Hepatocyte (in vitro differentiated cells): ENCODE data around the gene RAB11B. TPM values are rescaled to one million over a fixed set of nuclear protein-coding genes. Genes with fewer than 3 reads are reported as not detected.

Source experiments
- DNase-seq: peaks from one replicate; pipeline ENCODE4 v3.0.0-alpha.2; 2016; ENCODE audit warnings: low spot score
- H2AFZ ChIP-seq: fragments of 200-600 bp; sonication (generic); 2 replicates; pipeline ENCODE4 v1.6.0; 2016; ENCODE audit warnings: antibody characterized with exemption, mild to moderate bottlenecking
- H3K27ac ChIP-seq: fragments of 200-600 bp; sonication (generic); 2 replicates; pipeline ENCODE4 v1.5.1; 2016; ENCODE audit warnings: mild to moderate bottlenecking
- H3K27me3 ChIP-seq: fragments of 200-600 bp; sonication (generic); 2 replicates; pipeline ENCODE4 v1.6.1; 2016
- H3K36me3 ChIP-seq: fragments of 200-600 bp; sonication (generic); replicated peaks from 2 replicates; pipeline ENCODE4 v1.5.1; 2016; ENCODE audit warnings: low read depth; ENCODE audit not compliant: insufficient read depth
- H3K4me1 ChIP-seq: fragments of 200-600 bp; sonication (generic); 2 replicates; pipeline ENCODE4 v1.5.1; 2016; ENCODE audit warnings: mild to moderate bottlenecking, moderate library complexity; ENCODE audit not compliant: insufficient read depth
- H3K4me2 ChIP-seq: fragments of 200-600 bp; sonication (generic); 2 replicates; pipeline ENCODE4 v1.6.0; 2016
- H3K4me3 ChIP-seq: fragments of 200-600 bp; sonication (generic); 2 replicates; pipeline ENCODE4 v1.5.1; 2016; ENCODE audit warnings: mild to moderate bottlenecking
- H3K79me2 ChIP-seq: fragments of 200-600 bp; sonication (generic); 2 replicates; pipeline ENCODE4 v1.6.0; 2017; ENCODE audit warnings: mild to moderate bottlenecking
- H3K9me2 ChIP-seq: fragments of 200-600 bp; sonication (generic); replicated peaks from 2 replicates; pipeline ENCODE4 v1.6.0; 2017; ENCODE audit warnings: mild to moderate bottlenecking; ENCODE audit not compliant: insufficient read depth
- H3K9me3 ChIP-seq: fragments of 200-600 bp; sonication (generic); 2 replicates; pipeline ENCODE4 v1.5.1; 2016; ENCODE audit warnings: low read depth, mild to moderate bottlenecking
- H4K20me1 ChIP-seq: fragments of 200-600 bp; sonication (generic); 2 replicates; pipeline ENCODE4 v1.6.0; 2016; ENCODE audit warnings: mild to moderate bottlenecking; ENCODE audit not compliant: insufficient read depth, poor library complexity, severe bottlenecking
- CTCF ChIP-seq: fragments of 200-600 bp; sonication (generic); IDR thresholded peaks from 2 replicates; pipeline ENCODE4 v1.5.1; 2016; ENCODE audit warnings: antibody characterized with exemption, mild to moderate bottlenecking; ENCODE audit not compliant: poor library complexity
- EZH2 ChIP-seq: fragments of 200-600 bp; sonication (generic); IDR thresholded peaks from 2 replicates; pipeline ENCODE4 v1.6.1; 2016; ENCODE audit warnings: antibody characterized with exemption, mild to moderate bottlenecking, borderline replicate concordance
- EZH2phosphoT487 ChIP-seq: fragments of 200-600 bp; sonication (generic); IDR thresholded peaks from one replicate; pipeline ENCODE4 v1.6.1; 2018; ENCODE audit warnings: antibody characterized with exemption, mild to moderate bottlenecking, low read depth, moderate library complexity; ENCODE audit not compliant: unreplicated experiment, severe bottlenecking
- WGBS: methylation state at CpG from one replicate; pipeline ENCODE4 v1.1.6; 2016; ENCODE audit warnings: low lambda C conversion rate; ENCODE audit errors: missing lambda C conversion rate; 5-methylcytosine and 5-hydroxymethylcytosine counted together
- polyA plus RNA-seq: library from polyadenylated mRNA; unstranded; fragments of >200 nt; fragmentation: Nextera tagmentation; extraction: Ambion mirVana; gene quantifications from 2 replicates; pipeline ENCODE4 v1.2.1, GENCODE V29; 2016
- total RNA-seq: library from RNA; depleted of rRNA; stranded (reverse); fragments of >200 nt; gene quantifications from 2 replicates; pipeline ENCODE4 v1.2.3, GENCODE V29; 2014

The RAB11B gene
- total and polyA plus RNA-seq, 2 experiments from 2014 or later: 47.1 to 174 TPM

GRCh38 chr19:8386990-8387389 lies 3.2 kb upstream of the RAB11B start:
- TF ChIP-seq EZH2 (no peak), CTCF (no peak), EZH2phosphoT487 (no peak)
- Histone ChIP-seq H3K4me1 (peaks cover 5% of the 10 kb centered on the region), H3K9me3 (no peaks in the 10 kb centered on the region), H3K36me3 (no peaks in the 10 kb centered on the region), H3K4me3 (no peak overlapping the region), H4K20me1 (peaks cover 11% of the 10 kb centered on the region), H3K9me2 (no peaks in the 10 kb centered on the region), H3K4me2 (no peak overlapping the region), H3K27ac (no peak overlapping the region), H2AFZ (no peak overlapping the region), H3K79me2 (peaks cover 14% of the 10 kb centered on the region), H3K27me3 (no peaks in the 10 kb centered on the region)
- WGBS: 61% methylated on average over 4 of the region's 4 CpGs
- no peak for DNase-seq

GRCh38 chr19:8387688-8388611 lies 2.2 kb upstream of the RAB11B start:
- no peak overlapping the region for H2AFZ ChIP-seq
- H3K27ac ChIP-seq: peak overlapping the region; percentile 85
- WGBS: 74% methylated on average over 15 of the region's 16 CpGs
- no peak for TF ChIP-seq EZH2phosphoT487
- no peak for TF ChIP-seq EZH2
- TF ChIP-seq CTCF: no peak
- H3K36me3 ChIP-seq: no peaks in the 10 kb centered on the region
- no peaks in the 10 kb centered on the region for H3K9me2 ChIP-seq
- no peaks in the 10 kb centered on the region for H3K9me3 ChIP-seq
- H3K4me3 ChIP-seq: no peak overlapping the region
- H3K27me3 ChIP-seq: no peaks in the 10 kb centered on the region
- DNase-seq: no peak
- peaks cover 19% of the 10 kb centered on the region for H4K20me1 ChIP-seq
- peak overlapping the region; percentile 67 for H3K4me2 ChIP-seq
- peaks cover 5% of the 10 kb centered on the region for H3K4me1 ChIP-seq
- H3K79me2 ChIP-seq: peaks cover 23% of the 10 kb centered on the region

- Histone ChIP-seq H4K20me1 (peaks cover 26% of the 10 kb centered on the region), H3K79me2 (peaks cover 30% of the 10 kb centered on the region), H3K4me1 (peaks cover 5% of the 10 kb centered on the region), H3K9me2 (no peaks in the 10 kb centered on the region), H3K4me2 (peak overlapping the region; percentile 67), H3K36me3 (no peaks in the 10 kb centered on the region), H3K4me3 (no peak overlapping the region), H3K9me3 (no peaks in the 10 kb centered on the region), H2AFZ (no peak overlapping the region), H3K27ac (peak overlapping the region; percentile 85), H3K27me3 (no peaks in the 10 kb centered on the region)
- DNase-seq: no peak
- TF ChIP-seq EZH2phosphoT487: no peak
- TF ChIP-seq CTCF: no peak
- TF ChIP-seq EZH2: no peak
- WGBS: 43% methylated on average over 2 of the region's 2 CpGs
Measured at GRCh38 chr19:8388612-8388958, 1.6 kb upstream of the RAB11B start.
